ENCODE results near the gene PCTP. TPM values are rescaled to one million over a fixed set of nuclear protein-coding genes. Genes with fewer than 3 reads are reported as not detected.

Gene PCTP
- total RNA-seq, 4 donors from 2014 or later: 11.2 to 17.4 (median 11.8) TPM

GRCh38 chr17:55806745-55807495 is 56.1 kb downstream of the PCTP start:
- Histone ChIP-seq H3K4me1 (peaks cover 0 to 7% (median 1%) of the 10 kb centered on the region in 4 donors), H3K27ac (replicated peaks in 1 of 4) (no peak overlapping the region), H3K9me3 (no peaks in the 10 kb centered on the region), H3K4me3 (no peak overlapping the region), H3K36me3 (no peaks in the 10 kb centered on the region), H3K27me3 (no peaks in the 10 kb centered on the region)
- intact Hi-C loops (cut with DNase I): no loop called here
- 82% methylated on average over 2 of the region's 2 CpGs for WGBS
- DNase-seq (ENCODE audit: extremely low spot score): no peak
- TF ChIP-seq EP300 (IDR thresholded peaks at IDR 0.05): no peak
- TF ChIP-seq POLR2AphosphoS5 (IDR thresholded peaks at IDR 0.05): no peak
- no peak for TF ChIP-seq CTCF (IDR thresholded peaks at IDR 0.05)
- TF ChIP-seq POLR2A (IDR thresholded peaks at IDR 0.05; ENCODE audit: low read depth): no peak

- intact Hi-C loops (cut with DNase I): no loop called here
- Histone ChIP-seq H3K4me3 (no peak overlapping the region), H3K4me1 (peaks cover 0 to 16% (median 4%) of the 10 kb centered on the region in 4 donors), H3K9me3 (no peaks in the 10 kb centered on the region), H3K27me3 (no peaks in the 10 kb centered on the region), H3K36me3 (no peaks in the 10 kb centered on the region), H3K27ac (replicated peaks in 1 of 4) (no peak overlapping the region)
- TF ChIP-seq POLR2AphosphoS5 (IDR thresholded peaks at IDR 0.05) (no peak), EP300 (IDR thresholded peaks at IDR 0.05) (no peak), POLR2A (IDR thresholded peaks at IDR 0.05; ENCODE audit: low read depth) (no peak), CTCF (IDR thresholded peaks at IDR 0.05) (no peak)
- 63% methylated on average over 4 of the region's 4 CpGs for WGBS
- no peak for DNase-seq (ENCODE audit: extremely low spot score)
Measured at GRCh38 chr17:55811536-55811935, 60.7 kb downstream of the PCTP start.

- WGBS: 49% methylated on average over 3 of the region's 3 CpGs
- intact Hi-C loops (cut with DNase I): no loop called here
Measured at GRCh38 chr17:55812323-55812722, 61.5 kb downstream of the PCTP start.

GRCh38 chr17:55813944-55814343 is 63.1 kb downstream of the PCTP start:
- TF ChIP-seq POLR2A (IDR thresholded peaks at IDR 0.05; ENCODE audit: low read depth) (no peak), EP300 (IDR thresholded peaks at IDR 0.05) (no peak), CTCF (IDR thresholded peaks at IDR 0.05) (no peak), POLR2AphosphoS5 (IDR thresholded peaks at IDR 0.05) (no peak)
- intact Hi-C loops (cut with DNase I): no loop called here
- 93% methylated on average over 3 of the region's 3 CpGs for WGBS
- no peak overlapping the region for H3K27ac ChIP-seq (replicated peaks in 1 of 4)
- no peak overlapping the region for H3K4me3 ChIP-seq
- H3K36me3 ChIP-seq: no peaks in the 10 kb centered on the region
- H3K9me3 ChIP-seq: no peaks in the 10 kb centered on the region
- no peak for DNase-seq (ENCODE audit: extremely low spot score)
- H3K4me1 ChIP-seq: peaks cover 0 to 16% (median 4%) of the 10 kb centered on the region in 4 donors
- no peaks in the 10 kb centered on the region for H3K27me3 ChIP-seq

More at GRCh38 chr17:55812323-55812722, 61.5 kb downstream of the PCTP start:
- Histone ChIP-seq H3K4me1 (peaks cover 0 to 16% (median 4%) of the 10 kb centered on the region in 4 donors), H3K9me3 (no peaks in the 10 kb centered on the region), H3K36me3 (no peaks in the 10 kb centered on the region), H3K27me3 (no peaks in the 10 kb centered on the region), H3K27ac (replicated peaks in 1 of 4) (no peak overlapping the region), H3K4me3 (no peak overlapping the region)
- DNase-seq (ENCODE audit: extremely low spot score): no peak
- TF ChIP-seq EP300 (IDR thresholded peaks at IDR 0.05) (no peak), POLR2AphosphoS5 (IDR thresholded peaks at IDR 0.05) (no peak), POLR2A (IDR thresholded peaks at IDR 0.05; ENCODE audit: low read depth) (no peak), CTCF (IDR thresholded peaks at IDR 0.05) (no peak)
